Prostate gland (tissue), 2 donors: ENCODE data around the gene S100A6. TPM values are rescaled to one million over a fixed set of nuclear protein-coding genes. Genes with fewer than 3 reads are reported as not detected.

ENCODE experiments used
- DNase-seq: peaks from one replicate; pipeline ENCODE4 v3.0.0-alpha.2; 2019; ENCODE audit warnings: low spot score
- H3K27ac ChIP-seq, 2 donors: fragments of 200-600 bp; sonication (generic); 2 replicates each; pipeline ENCODE4 v1.5.1; 2017 to 2019
- H3K27me3 ChIP-seq: fragments of 200-600 bp; sonication (generic); replicated peaks from 2 replicates; pipeline ENCODE4 v1.5.1; 2019; ENCODE audit not compliant: insufficient read depth
- H3K36me3 ChIP-seq, 2 donors: fragments of 200-600 bp; sonication (generic); 1 replicate in 1 of 2; 2 replicates in 1 of 2; pipeline versions ENCODE4 v1.5.1 to v1.8.1; 2017 to 2019
- H3K4me1 ChIP-seq: fragments of 200-600 bp; sonication (generic); replicated peaks from 2 replicates; pipeline ENCODE4 v1.5.1; 2019
- H3K4me3 ChIP-seq, 2 donors: fragments of 200-600 bp; sonication (generic); 2 replicates each; pipeline ENCODE4 v1.5.1; 2017 to 2019
- H3K9me3 ChIP-seq: fragments of 200-600 bp; sonication (generic); 2 replicates; pipeline ENCODE4 v1.5.1; 2017
- CTCF ChIP-seq, 4 experiments: fragments of 200-600 bp in 2 of 4; fragments of 450-650 bp in 2 of 4; sonication (generic) in 2 of 4; IDR thresholded peaks; 1 replicate in 3 of 4; 2 replicates in 1 of 4; pipeline ENCODE4 v1.5.1; 2016 to 2019; ENCODE audit warnings: antibody characterized with exemption in 4 of 4, mild to moderate bottlenecking in 2 of 4, moderate library complexity in 2 of 4
- POLR2A ChIP-seq: fragments of 450-650 bp; IDR thresholded peaks from one replicate; pipeline ENCODE4 v1.6.1; 2016; ENCODE audit warnings: antibody characterized with exemption, mild to moderate bottlenecking
- POLR2AphosphoS5 ChIP-seq: sonication (generic); formaldehyde crosslinking; IDR thresholded peaks from one replicate; pipeline ENCODE4 v1.6.1; 2017; ENCODE audit warnings: antibody characterized with exemption
- WGBS: methylation state at CpG from one replicate; pipeline ENCODE4 v1.1.5; 2018; 5-methylcytosine and 5-hydroxymethylcytosine counted together
- intact Hi-C: fragments of 100-400 bp; cut with DNase I; formaldehyde crosslinking; loops from one replicate; pipeline ENCODE4 v1.14.2; 2022
- total RNA-seq, 2 donors: library from RNA; depleted of rRNA; stranded (reverse); fragments of >200 nt; gene quantifications; one replicate each; pipeline ENCODE4 v1.1.0, GENCODE V29; 2016

S100A6 gene
- total RNA-seq, 2 donors from 2014 or later = 184 to 279 TPM

GRCh38 chr1:153552335-153552734 lies 16.5 kb upstream of the S100A6 start:
- H3K27ac ChIP-seq = no peak overlapping the region
- intact Hi-C loops = no loop called here

GRCh38 chr1:153550827-153551500 lies 15.2 kb upstream of the S100A6 start:
- Histone ChIP-seq H3K27ac (no peak overlapping the region), H3K36me3 (no peaks in the 10 kb centered on the region), H3K9me3 (no peaks in the 10 kb centered on the region), H3K4me3 (no peak overlapping the region), H3K4me1 (no peaks in the 10 kb centered on the region), H3K27me3 (no peaks in the 10 kb centered on the region)
- 86% methylated on average over 10 of the region's 10 CpGs for WGBS
- intact Hi-C loops = no loop called here
- TF ChIP-seq POLR2A (no peak), POLR2AphosphoS5 (no peak), CTCF (IDR thresholded peaks at IDR 0.05) (no peak)
- no peak for DNase-seq

More at GRCh38 chr1:153552335-153552734, 16.5 kb upstream of the S100A6 start:
- TF ChIP-seq CTCF (IDR thresholded peaks at IDR 0.05) (no peak), POLR2AphosphoS5 (no peak)
- H3K4me3 ChIP-seq = no peak overlapping the region
- H3K36me3 ChIP-seq = no peaks in the 10 kb centered on the region
- H3K27me3 ChIP-seq = no peaks in the 10 kb centered on the region
- H3K9me3 ChIP-seq = no peaks in the 10 kb centered on the region
- WGBS = 92% methylated on average over 8 of the region's 8 CpGs
- no peak for DNase-seq
- no peaks in the 10 kb centered on the region for H3K4me1 ChIP-seq

- H3K27ac ChIP-seq = no peak overlapping the region
- H3K27me3 ChIP-seq = no peaks in the 10 kb centered on the region
- no peaks in the 10 kb centered on the region for H3K4me1 ChIP-seq
- H3K9me3 ChIP-seq = no peaks in the 10 kb centered on the region
- TF ChIP-seq CTCF (IDR thresholded peaks at IDR 0.05) (no peak), POLR2AphosphoS5 (no peak), POLR2A (no peak)
- DNase-seq = no peak
- no peaks in the 10 kb centered on the region for H3K36me3 ChIP-seq
- H3K4me3 ChIP-seq = no peak overlapping the region
- 55% methylated on average over 4 of the region's 4 CpGs for WGBS
- intact Hi-C loops = no loop called here
Observed at GRCh38 chr1:153550398-153550758, 14.6 kb upstream of the S100A6 start.

GRCh38 chr1:153549741-153550397 lies 14.1 kb upstream of the S100A6 start:
- H3K4me1 ChIP-seq = no peaks in the 10 kb centered on the region
- no peaks in the 10 kb centered on the region for H3K27me3 ChIP-seq
- 80% methylated on average over 6 of the region's 6 CpGs for WGBS
- H3K27ac ChIP-seq = no peak overlapping the region
- intact Hi-C loops = no loop called here
- no peak for DNase-seq
- no peaks in the 10 kb centered on the region for H3K9me3 ChIP-seq
- TF ChIP-seq POLR2A (no peak), CTCF (IDR thresholded peaks at IDR 0.05) (no peak), POLR2AphosphoS5 (no peak)
- H3K4me3 ChIP-seq = no peak overlapping the region
- no peaks in the 10 kb centered on the region for H3K36me3 ChIP-seq
